ENCODE data around the gene RNF4. TPM values are rescaled to one million over a fixed set of nuclear protein-coding genes. Genes with fewer than 3 reads are reported as not detected.
"Not testable (repeated sequence)": the region's sequence is repeated elsewhere in the genome, so short reads cannot be mapped to it uniquely, and the experiment has no call there.

The RNF4 gene
- total RNA-seq, 1 experiment from 2014 or later = 45.6 TPM

DNA sequence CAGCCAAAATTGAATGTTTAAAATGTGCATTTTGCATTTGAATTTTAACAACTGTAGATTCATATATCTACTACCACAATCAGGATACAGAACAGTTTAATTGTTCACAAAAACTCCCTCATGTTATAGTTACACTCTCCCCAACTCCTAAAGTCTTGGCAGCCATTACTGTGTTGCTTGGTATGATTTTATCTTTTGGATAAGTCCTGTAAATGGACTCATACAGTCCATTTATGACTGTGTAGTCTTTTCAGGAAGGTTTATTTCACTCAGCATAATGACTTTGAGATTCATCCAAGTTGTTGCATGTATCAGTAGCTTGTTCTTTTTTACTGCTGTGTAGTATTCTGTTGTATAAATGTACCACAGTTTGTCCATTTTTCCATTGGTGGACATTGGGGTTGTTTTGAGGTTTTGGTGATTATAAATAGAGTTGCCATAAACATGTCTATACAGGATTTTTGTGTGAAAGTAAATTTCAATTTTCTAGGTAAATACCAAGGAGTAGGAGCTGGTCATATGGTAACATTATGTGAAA is 77.4 kb downstream of the RNF4 start:
- TF ChIP-seq, protein P1, sequence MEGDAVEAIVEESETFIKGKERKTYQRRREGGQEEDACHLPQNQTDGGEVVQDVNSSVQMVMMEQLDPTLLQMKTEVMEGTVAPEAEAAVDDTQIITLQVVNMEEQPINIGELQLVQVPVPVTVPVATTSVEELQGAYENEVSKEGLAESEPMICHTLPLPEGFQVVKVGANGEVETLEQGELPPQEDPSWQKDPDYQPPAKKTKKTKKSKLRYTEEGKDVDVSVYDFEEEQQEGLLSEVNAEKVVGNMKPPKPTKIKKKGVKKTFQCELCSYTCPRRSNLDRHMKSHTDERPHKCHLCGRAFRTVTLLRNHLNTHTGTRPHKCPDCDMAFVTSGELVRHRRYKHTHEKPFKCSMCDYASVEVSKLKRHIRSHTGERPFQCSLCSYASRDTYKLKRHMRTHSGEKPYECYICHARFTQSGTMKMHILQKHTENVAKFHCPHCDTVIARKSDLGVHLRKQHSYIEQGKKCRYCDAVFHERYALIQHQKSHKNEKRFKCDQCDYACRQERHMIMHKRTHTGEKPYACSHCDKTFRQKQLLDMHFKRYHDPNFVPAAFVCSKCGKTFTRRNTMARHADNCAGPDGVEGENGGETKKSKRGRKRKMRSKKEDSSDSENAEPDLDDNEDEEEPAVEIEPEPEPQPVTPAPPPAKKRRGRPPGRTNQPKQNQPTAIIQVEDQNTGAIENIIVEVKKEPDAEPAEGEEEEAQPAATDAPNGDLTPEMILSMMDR (IDR thresholded peaks at IDR 0.05; ENCODE audit: unreplicated experiment) = no peak
- H3K27me3 Mint-ChIP-seq (ENCODE audit: unreplicated experiment) = no peaks in the 10 kb centered on the region
- no peaks in the 10 kb centered on the region for H3K36me3 Mint-ChIP-seq (ENCODE audit: insufficient read depth, unreplicated experiment)
- no peaks in the 10 kb centered on the region for H3K9me3 Mint-ChIP-seq (ENCODE audit: low read depth, unreplicated experiment)
- H3K27ac Mint-ChIP-seq (ENCODE audit: unreplicated experiment) = no peak overlapping the region
- no peak for DNase-seq
- no TSS peak for BruUV-seq (replicated peaks)
- no peak overlapping the region for H3K4me3 Mint-ChIP-seq (ENCODE audit: low read depth, unreplicated experiment)
- no peaks in the 10 kb centered on the region for H3K4me1 Mint-ChIP-seq (ENCODE audit: low read depth, unreplicated experiment)
- intact Hi-C loops (cut with micrococcal nuclease; ENCODE audit: unreplicated experiment) = no loop called here
- CTCF ChIA-PET = no interaction called here

DNA sequence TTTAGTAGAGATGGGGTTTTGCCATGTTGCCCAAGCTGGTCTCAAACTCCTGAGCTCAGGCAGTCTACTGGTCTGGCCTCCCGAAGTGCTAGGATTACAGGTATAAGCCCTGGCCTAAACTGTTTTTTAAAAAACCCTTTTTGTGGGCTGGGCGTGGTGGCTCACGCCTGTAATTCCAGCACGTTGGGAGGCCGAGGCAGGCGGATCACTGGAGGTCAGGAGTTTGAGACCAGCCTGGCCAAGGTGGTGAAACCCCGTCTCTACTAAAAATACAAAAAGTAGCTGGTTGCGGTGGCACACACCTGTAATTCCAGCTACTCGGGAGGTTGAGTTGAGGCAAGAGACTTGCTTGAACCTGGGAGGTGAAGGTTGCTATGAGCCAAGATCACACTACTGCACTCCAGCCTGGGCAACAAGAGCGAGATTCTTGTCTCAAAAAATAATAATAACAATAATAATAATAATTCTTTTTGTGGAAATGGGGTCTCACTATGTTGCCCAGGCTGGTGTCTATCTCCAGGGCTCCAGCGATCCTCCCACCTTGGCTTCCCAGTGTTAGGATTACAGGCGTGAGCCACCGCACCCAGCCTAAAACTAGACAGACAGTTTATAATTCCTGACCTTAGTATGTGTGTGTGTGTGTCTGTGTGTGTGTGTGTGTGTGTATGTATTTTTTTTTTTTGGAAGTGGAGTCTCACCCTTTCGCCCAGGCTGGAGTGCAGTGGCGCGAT is 78.2 kb downstream of the RNF4 start:
- H3K27me3 Mint-ChIP-seq (ENCODE audit: unreplicated experiment); H3K4me3 Mint-ChIP-seq (ENCODE audit: low read depth, unreplicated experiment); CTCF ChIA-PET; H3K36me3 Mint-ChIP-seq (ENCODE audit: insufficient read depth, unreplicated experiment); DNase-seq; H3K27ac Mint-ChIP-seq (ENCODE audit: unreplicated experiment); H3K4me1 Mint-ChIP-seq (ENCODE audit: low read depth, unreplicated experiment); intact Hi-C loops (cut with micrococcal nuclease; ENCODE audit: unreplicated experiment); BruUV-seq (replicated peaks); H3K9me3 Mint-ChIP-seq (ENCODE audit: low read depth, unreplicated experiment): not testable (repeated sequence)

DNA sequence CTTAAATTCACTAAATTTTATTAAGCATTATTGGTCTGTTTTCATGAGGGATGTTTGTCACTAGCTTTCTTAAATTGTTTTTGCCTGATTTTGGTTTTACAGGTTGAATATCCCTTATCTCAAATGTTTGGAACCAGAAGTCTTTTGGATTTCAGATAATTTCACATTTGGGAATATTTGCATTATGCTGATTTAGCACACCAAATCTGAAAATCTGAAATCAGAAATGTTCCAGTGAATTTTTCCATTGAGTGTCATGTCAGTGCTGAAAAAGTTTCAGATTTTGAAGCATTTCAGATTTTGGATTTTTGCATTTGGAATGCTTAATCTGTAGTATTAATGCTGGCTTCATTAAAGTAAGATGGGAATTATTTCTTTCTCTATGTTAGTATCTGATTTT is 82.2 kb downstream of the RNF4 start:
- Mint-ChIP-seq H3K27ac (ENCODE audit: unreplicated experiment) (no peak overlapping the region), H3K27me3 (ENCODE audit: unreplicated experiment) (no peaks in the 10 kb centered on the region), H3K9me3 (ENCODE audit: low read depth, unreplicated experiment) (no peaks in the 10 kb centered on the region), H3K4me3 (ENCODE audit: low read depth, unreplicated experiment) (no peak overlapping the region), H3K4me1 (ENCODE audit: low read depth, unreplicated experiment) (no peaks in the 10 kb centered on the region), H3K36me3 (ENCODE audit: insufficient read depth, unreplicated experiment) (no peaks in the 10 kb centered on the region)
- CTCF ChIA-PET = no interaction called here
- intact Hi-C loops (cut with micrococcal nuclease; ENCODE audit: unreplicated experiment) = no loop called here
- DNase-seq = no peak
- TF ChIP-seq, protein P1 (IDR thresholded peaks at IDR 0.05; ENCODE audit: unreplicated experiment) = no peak
- BruUV-seq (replicated peaks) = no TSS peak

DNA sequence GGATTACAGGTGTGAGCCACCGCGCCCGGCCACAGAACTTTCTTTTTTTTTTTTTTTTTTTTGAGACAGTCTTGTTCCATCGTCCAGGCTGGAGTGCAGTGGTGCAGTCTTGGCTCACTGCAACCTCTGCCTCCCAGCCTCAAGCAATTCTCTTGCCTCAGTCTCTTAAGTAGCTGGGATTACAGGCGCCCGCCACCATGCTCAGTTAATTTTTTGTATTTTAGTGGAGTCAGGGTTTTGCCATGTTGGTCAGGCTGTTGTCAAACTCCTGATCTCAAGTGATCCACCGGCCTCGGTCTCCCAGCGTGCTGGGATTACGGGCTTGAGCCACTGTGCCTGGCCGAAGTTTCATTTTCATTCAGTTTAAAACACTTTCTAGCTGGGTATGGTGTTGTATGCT is 83.9 kb downstream of the RNF4 start:
- BruUV-seq (replicated peaks) = no TSS peak
- no peaks in the 10 kb centered on the region for H3K36me3 Mint-ChIP-seq (ENCODE audit: insufficient read depth, unreplicated experiment)
- TF ChIP-seq, protein P1 (IDR thresholded peaks at IDR 0.05; ENCODE audit: unreplicated experiment) = no peak
- H3K27me3 Mint-ChIP-seq (ENCODE audit: unreplicated experiment) = no peaks in the 10 kb centered on the region
- DNase-seq = no peak
- CTCF ChIA-PET = interaction anchor here (0.6 to 0.7 kb wide), 2 partner anchors 17 to 482 kb away, joined by 5 read pairs; no protein-coding TSS in a partner anchor
- H3K9me3 Mint-ChIP-seq (ENCODE audit: low read depth, unreplicated experiment) = no peaks in the 10 kb centered on the region
- H3K4me3 Mint-ChIP-seq (ENCODE audit: low read depth, unreplicated experiment) = no peak overlapping the region
- intact Hi-C loops (cut with micrococcal nuclease; ENCODE audit: unreplicated experiment) = no loop called here
- H3K4me1 Mint-ChIP-seq (ENCODE audit: low read depth, unreplicated experiment) = no peaks in the 10 kb centered on the region
- no peak overlapping the region for H3K27ac Mint-ChIP-seq (ENCODE audit: unreplicated experiment)

DNA sequence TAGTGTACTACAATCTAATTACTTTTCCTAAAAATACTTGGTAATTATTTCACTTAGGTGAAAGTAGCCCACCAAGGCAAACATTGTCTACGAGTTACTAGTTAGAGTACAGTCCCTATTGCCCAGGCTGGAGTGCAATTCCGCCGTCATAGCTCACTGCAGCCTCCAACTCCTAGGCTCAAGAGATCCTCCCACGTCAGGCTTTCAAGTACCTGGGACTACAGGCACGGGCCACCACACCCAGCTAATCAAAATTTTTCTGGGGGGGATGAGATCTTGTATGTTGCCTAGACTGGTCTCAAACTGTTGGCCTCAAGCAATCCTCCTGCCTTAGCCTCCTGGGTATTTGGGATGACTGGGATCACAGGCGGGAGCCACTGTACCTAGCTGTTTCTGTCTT is 89.4 kb downstream of the RNF4 start:
- CTCF ChIA-PET = no interaction called here
- no peaks in the 10 kb centered on the region for H3K4me1 Mint-ChIP-seq (ENCODE audit: low read depth, unreplicated experiment)
- no peaks in the 10 kb centered on the region for H3K36me3 Mint-ChIP-seq (ENCODE audit: insufficient read depth, unreplicated experiment)
- no TSS peak for BruUV-seq (replicated peaks)
- H3K4me3 Mint-ChIP-seq (ENCODE audit: low read depth, unreplicated experiment) = no peak overlapping the region
- DNase-seq = no peak
- H3K9me3 Mint-ChIP-seq (ENCODE audit: low read depth, unreplicated experiment) = no peaks in the 10 kb centered on the region
- H3K27me3 Mint-ChIP-seq (ENCODE audit: unreplicated experiment) = no peaks in the 10 kb centered on the region
- TF ChIP-seq, protein P1 (IDR thresholded peaks at IDR 0.05; ENCODE audit: unreplicated experiment) = no peak
- H3K27ac Mint-ChIP-seq (ENCODE audit: unreplicated experiment) = no peak overlapping the region
- intact Hi-C loops (cut with micrococcal nuclease; ENCODE audit: unreplicated experiment) = no loop called here
